Tibial nerve (tissue), 4 donors: ENCODE measurements around the gene PIGX. TPM values are rescaled to one million over a fixed set of nuclear protein-coding genes. Genes with fewer than 3 reads are reported as not detected.

Source experiments
- DNase-seq, 2 donors: peaks; one replicate each; pipeline ENCODE4 v3.0.0-alpha.2; 2019; ENCODE audit warnings: low spot score in 2 of 2
- H3K27ac ChIP-seq, 4 donors: fragments of 200-600 bp; sonication (generic) in 3 of 4; one replicate each; pipeline ENCODE4 v1.5.1; 2017 to 2019; ENCODE audit warnings: mild to moderate bottlenecking in 1 of 4
- H3K27me3 ChIP-seq, 2 donors: fragments of 200-600 bp; sonication (generic) in 1 of 2; one replicate each; pipeline versions ENCODE4 v1.5.1 to v1.6.0; 2017 to 2019
- H3K36me3 ChIP-seq, 3 donors: fragments of 200-600 bp; sonication (generic); one replicate each; pipeline ENCODE4 v1.5.1; 2018 to 2019
- H3K4me1 ChIP-seq, 4 donors: fragments of 200-600 bp; sonication (generic) in 3 of 4; one replicate each; pipeline ENCODE4 v1.5.1; 2017 to 2019
- H3K4me3 ChIP-seq, 4 donors: fragments of 200-600 bp; sonication (generic) in 3 of 4; one replicate each; pipeline ENCODE4 v1.5.1; 2017 to 2019; ENCODE audit warnings: mild to moderate bottlenecking in 1 of 4, moderate library complexity in 1 of 4
- H3K9me3 ChIP-seq, 4 donors: fragments of 200-600 bp; sonication (generic) in 3 of 4; one replicate each; pipeline ENCODE4 v1.5.1; 2017 to 2019
- CTCF ChIP-seq, 5 experiments: fragments of 200-600 bp in 3 of 5; fragments of 450-650 bp in 2 of 5; sonication (generic) in 3 of 5; IDR thresholded peaks; one replicate each; pipeline ENCODE4 v1.5.1; 2016 to 2019; ENCODE audit warnings: antibody characterized with exemption in 5 of 5, mild to moderate bottlenecking in 3 of 5, moderate library complexity in 2 of 5
- EP300 ChIP-seq, 2 donors: sonication (generic); formaldehyde crosslinking; IDR thresholded peaks; one replicate each; pipeline ENCODE4 v1.6.1; 2017; ENCODE audit warnings: antibody characterized with exemption in 2 of 2, mild to moderate bottlenecking in 1 of 2
- POLR2A ChIP-seq, 2 donors: fragments of 450-650 bp; IDR thresholded peaks; one replicate each; pipeline ENCODE4 v1.6.1; 2017; ENCODE audit warnings: antibody characterized with exemption in 2 of 2, mild to moderate bottlenecking in 2 of 2, moderate library complexity in 2 of 2
- WGBS, 2 donors: methylation state at CpG; one replicate each; pipeline ENCODE4 v1.1.5; 2018; 5-methylcytosine and 5-hydroxymethylcytosine counted together
- total RNA-seq, 4 donors: library from RNA; depleted of rRNA; stranded (reverse); fragments of >200 nt; gene quantifications; one replicate each; pipeline ENCODE4 v1.1.0, GENCODE V29; 2016

PIGX gene
- total RNA-seq, 4 donors from 2014 or later: 28.8 to 57.9 (median 33.7) TPM

DNA sequence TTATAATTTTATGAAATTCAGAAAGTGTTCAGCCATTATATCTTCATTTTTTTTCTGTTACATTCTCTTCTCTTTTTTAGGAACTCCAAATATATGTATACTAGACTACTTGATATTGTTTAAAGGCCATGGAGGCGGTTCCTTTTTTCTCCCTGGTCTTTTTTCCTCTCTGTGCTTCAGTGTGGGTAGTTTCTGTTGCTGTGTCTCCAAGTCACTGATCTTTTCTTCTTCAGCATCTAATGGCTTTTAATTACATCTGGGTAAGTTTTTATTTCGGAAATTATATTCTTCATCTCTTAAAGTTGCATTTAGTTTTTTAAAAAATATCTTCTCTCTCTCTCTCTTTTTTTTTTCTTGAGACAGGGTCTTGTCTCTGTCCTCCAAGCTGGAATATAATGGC lies 8.9 kb downstream of the PIGX start:
- Histone ChIP-seq H3K9me3 (no peaks in the 10 kb centered on the region), H3K4me1 (no peaks in the 10 kb centered on the region), H3K36me3 (peaks cover 0 to 40% (median 0%) of the 10 kb centered on the region in 3 donors), H3K27ac (no peak overlapping the region), H3K27me3 (no peaks in the 10 kb centered on the region), H3K4me3 (no peak overlapping the region)
- TF ChIP-seq POLR2A (IDR thresholded peaks at IDR 0.05) (no peak), CTCF (IDR thresholded peaks at IDR 0.05) (no peak), EP300 (IDR thresholded peaks at IDR 0.05) (no peak)
- no peak for DNase-seq
- 79 to 100% methylated on average over 2 of the region's 2 CpGs for WGBS, 2 donors

GRCh38 chr3:196726788-196727675 lies 14.9 kb downstream of the PIGX start:
- H3K4me1 ChIP-seq: no peaks in the 10 kb centered on the region
- peaks cover 0 to 50% (median 0%) of the 10 kb centered on the region in 3 donors for H3K36me3 ChIP-seq
- no peak overlapping the region for H3K27ac ChIP-seq
- no peaks in the 10 kb centered on the region for H3K27me3 ChIP-seq
- no peak for TF ChIP-seq EP300 (IDR thresholded peaks at IDR 0.05)
- TF ChIP-seq POLR2A (IDR thresholded peaks at IDR 0.05): no peak
- no peak for TF ChIP-seq CTCF (IDR thresholded peaks at IDR 0.05)
- H3K4me3 ChIP-seq: no peak overlapping the region
- 79 to 85% methylated on average over 7 of the region's 7 CpGs for WGBS, 2 donors
- no peaks in the 10 kb centered on the region for H3K9me3 ChIP-seq
- DNase-seq: no peak

DNA sequence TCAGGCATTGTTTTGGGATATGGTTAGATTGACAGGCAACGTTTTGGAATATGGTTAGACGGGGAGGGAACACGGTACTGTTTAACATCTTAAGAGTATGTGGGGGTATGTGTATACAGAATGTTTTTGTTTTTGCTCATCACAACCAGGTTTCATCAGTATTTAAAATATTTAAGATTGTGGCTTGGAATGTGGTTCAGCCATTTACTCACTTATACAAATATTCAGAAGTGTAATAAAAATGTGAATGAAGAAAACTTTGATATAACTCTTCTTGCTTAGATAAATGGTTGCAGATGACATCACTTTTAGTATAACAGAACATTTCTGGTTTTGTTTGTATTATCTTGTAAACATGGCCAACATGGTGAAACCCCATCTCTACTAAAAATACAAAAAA lies 23.6 kb downstream of the PIGX start:
- no peak for DNase-seq
- WGBS, 2 donors: 76 to 81% methylated on average over 3 of the region's 3 CpGs
- H3K36me3 ChIP-seq: peaks cover 0 to 28% (median 0%) of the 10 kb centered on the region in 3 donors

DNA sequence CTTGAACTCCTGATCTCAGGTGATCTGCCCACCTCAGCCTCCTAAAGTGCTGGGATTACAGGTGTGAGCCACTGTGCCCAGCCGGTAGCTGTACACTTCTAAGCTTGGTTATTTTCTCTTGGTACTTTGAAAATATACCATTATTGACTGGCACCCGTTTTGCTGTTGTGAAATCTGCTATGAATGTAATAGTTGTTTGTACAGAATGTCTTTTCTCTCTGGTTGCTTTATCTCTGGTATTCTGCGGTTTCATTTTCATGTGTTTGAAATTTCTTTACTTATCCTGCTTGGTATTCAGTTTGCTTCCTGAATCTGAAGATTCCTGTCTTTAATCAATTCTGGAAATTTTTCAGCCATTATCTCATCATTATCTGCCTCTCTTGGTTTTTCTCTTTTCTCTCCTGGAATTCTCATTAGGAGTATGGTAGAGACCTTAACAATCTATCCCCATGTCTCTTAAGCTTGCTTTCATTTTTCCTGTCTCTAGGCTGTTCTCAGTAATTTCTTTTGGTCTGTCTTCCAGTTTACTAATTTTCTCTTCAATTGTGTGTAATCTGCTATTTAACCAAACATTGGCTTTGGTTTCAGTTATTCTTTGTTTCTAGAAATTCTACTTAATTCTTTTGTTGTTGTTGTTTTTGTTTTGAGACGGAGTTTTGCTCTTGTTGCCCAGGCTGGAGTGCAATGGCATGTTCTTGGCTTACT lies 24.6 kb downstream of the PIGX start:
- H3K4me3 ChIP-seq: no peak overlapping the region
- no peak for DNase-seq
- peaks cover 0 to 9% (median 8%) of the 10 kb centered on the region in 4 donors for H3K4me1 ChIP-seq
- peaks cover 0 to 18% (median 0%) of the 10 kb centered on the region in 3 donors for H3K36me3 ChIP-seq
- no peaks in the 10 kb centered on the region for H3K27me3 ChIP-seq
- TF ChIP-seq EP300 (IDR thresholded peaks at IDR 0.05) (no peak), CTCF (IDR thresholded peaks at IDR 0.05) (no peak), POLR2A (IDR thresholded peaks at IDR 0.05) (no peak)
- H3K9me3 ChIP-seq: no peaks in the 10 kb centered on the region
- H3K27ac ChIP-seq: no peak overlapping the region
- 98% methylated on average over 4 of the region's 4 CpGs for WGBS, 2 donors

More for the DNA sequence above, 23.6 kb downstream of the PIGX start:
- Histone ChIP-seq H3K4me3 (no peak overlapping the region), H3K27me3 (no peaks in the 10 kb centered on the region), H3K9me3 (no peaks in the 10 kb centered on the region), H3K27ac (no peak overlapping the region), H3K4me1 (no peaks in the 10 kb centered on the region)
- TF ChIP-seq POLR2A (IDR thresholded peaks at IDR 0.05) (no peak), EP300 (IDR thresholded peaks at IDR 0.05) (no peak), CTCF (IDR thresholded peaks at IDR 0.05) (no peak)

GRCh38 chr3:196737655-196738054 lies 25.5 kb downstream of the PIGX start:
- no peak for DNase-seq
- Histone ChIP-seq H3K36me3 (peaks cover 0 to 17% (median 0%) of the 10 kb centered on the region in 3 donors), H3K4me3 (no peak overlapping the region), H3K27ac (no peak overlapping the region), H3K27me3 (no peaks in the 10 kb centered on the region), H3K4me1 (peaks cover 0 to 18% (median 13%) of the 10 kb centered on the region in 4 donors), H3K9me3 (no peaks in the 10 kb centered on the region)
- TF ChIP-seq POLR2A (IDR thresholded peaks at IDR 0.05) (no peak), CTCF (IDR thresholded peaks at IDR 0.05) (no peak), EP300 (IDR thresholded peaks at IDR 0.05) (no peak)
- WGBS, 2 donors: 79 to 91% methylated on average over 6 of the region's 6 CpGs
